ENCODE results near the gene HNRNPK. TPM values are rescaled to one million over a fixed set of nuclear protein-coding genes. Genes with fewer than 3 reads are reported as not detected.

HNRNPK gene
- total RNA-seq, 1 donor = 514 TPM

GRCh38 chr9:83920927-83921707 is 58.9 kb downstream of the HNRNPK start, which contains the start of gene KIF27:
KIF27 (minus strand) TSS chr9:83921432; CDS start chr9:83915591, 5,841 bp downstream.
- peak; percentile 99 for DNase-seq (ENCODE audit: insufficient read length, low spot score, missing footprints)
- H3K36me3 ChIP-seq (ENCODE audit: insufficient read depth, low read length) = no peaks in the 10 kb centered on the region
- peak within 1 kb of the TSS; percentile 82 for H3K4me3 ChIP-seq (ENCODE audit: insufficient read depth, low read length)
- peak within 1 kb of the TSS; percentile 75 for H3K27ac ChIP-seq (ENCODE audit: low read depth, low read length)
- H3K79me2 ChIP-seq (ENCODE audit: insufficient read depth, low read length) = no peaks in the 10 kb centered on the region
- H3K9me3 ChIP-seq (ENCODE audit: low read depth, low read length) = no peaks in the 10 kb centered on the region
- H4K20me1 ChIP-seq (ENCODE audit: insufficient read depth, low read length) = no peaks in the 10 kb centered on the region
- H3K4me1 ChIP-seq (ENCODE audit: insufficient read depth, low read length) = peaks cover 12% of the 10 kb centered on the region
- TF ChIP-seq CTCF (IDR thresholded peaks at IDR 0.05; ENCODE audit: extremely low read depth, low read depth, low read length) = peak; percentile 20
- H3K4me2 ChIP-seq (ENCODE audit: insufficient read depth, low read length) = peak within 1 kb of the TSS; percentile 92
- peak within 1 kb of the TSS; percentile 94 for H2AFZ ChIP-seq (ENCODE audit: low read length)
- no peaks in the 10 kb centered on the region for H3K27me3 ChIP-seq (ENCODE audit: insufficient read depth, low read length)

- peak overlapping the region; percentile 90 for H3K4me2 ChIP-seq (ENCODE audit: insufficient read depth, low read length)
- peak overlapping the region; percentile 82 for H3K4me3 ChIP-seq (ENCODE audit: insufficient read depth, low read length)
- TF ChIP-seq CTCF (IDR thresholded peaks at IDR 0.05; ENCODE audit: extremely low read depth, low read depth, low read length) = peak; percentile 38
- peak overlapping the region; percentile 94 for H2AFZ ChIP-seq (ENCODE audit: low read length)
- H3K79me2 ChIP-seq (ENCODE audit: insufficient read depth, low read length) = no peaks in the 10 kb centered on the region
- no peaks in the 10 kb centered on the region for H3K9me3 ChIP-seq (ENCODE audit: low read depth, low read length)
- no peaks in the 10 kb centered on the region for H3K36me3 ChIP-seq (ENCODE audit: insufficient read depth, low read length)
- DNase-seq (ENCODE audit: insufficient read length, low spot score, missing footprints) = no peak
- peaks cover 12% of the 10 kb centered on the region for H3K4me1 ChIP-seq (ENCODE audit: insufficient read depth, low read length)
- peak overlapping the region; percentile 65 for H3K27ac ChIP-seq (ENCODE audit: low read depth, low read length)
- no peaks in the 10 kb centered on the region for H4K20me1 ChIP-seq (ENCODE audit: insufficient read depth, low read length)
- H3K27me3 ChIP-seq (ENCODE audit: insufficient read depth, low read length) = no peaks in the 10 kb centered on the region
Measured at GRCh38 chr9:83920469-83920926, 59.5 kb downstream of the HNRNPK start.

- Histone ChIP-seq H3K27ac (ENCODE audit: low read depth, low read length) (no peak overlapping the region), H3K36me3 (ENCODE audit: insufficient read depth, low read length) (no peaks in the 10 kb centered on the region), H3K4me2 (ENCODE audit: insufficient read depth, low read length) (no peak overlapping the region), H2AFZ (ENCODE audit: low read length) (no peak overlapping the region), H3K4me3 (ENCODE audit: insufficient read depth, low read length) (no peak overlapping the region), H3K27me3 (ENCODE audit: insufficient read depth, low read length) (no peaks in the 10 kb centered on the region), H3K4me1 (ENCODE audit: insufficient read depth, low read length) (peaks cover 12% of the 10 kb centered on the region), H3K9me3 (ENCODE audit: low read depth, low read length) (no peaks in the 10 kb centered on the region), H3K79me2 (ENCODE audit: insufficient read depth, low read length) (no peaks in the 10 kb centered on the region), H4K20me1 (ENCODE audit: insufficient read depth, low read length) (no peaks in the 10 kb centered on the region)
- DNase-seq (ENCODE audit: insufficient read length, low spot score, missing footprints) = no peak
- no peak for TF ChIP-seq CTCF (IDR thresholded peaks at IDR 0.05; ENCODE audit: extremely low read depth, low read depth, low read length)
Measured at GRCh38 chr9:83919111-83919510, 60.9 kb downstream of the HNRNPK start.

Small RNA genes lying within 50 kb of the gene (small RNA-seq; reads per million reads assigned to genes)
- not detected for gene RF00019

Other genes with a start within 250 kb of the HNRNPK start
- gene GKAP1, start 162.4 kb downstream of the HNRNPK start, total RNA-seq = 1.1 and 1.5 TPM in 2 replicates
- gene KIF27, start 58.8 kb downstream of the HNRNPK start, total RNA-seq = 6.2 TPM in 2 replicates
- 6.2 and 8.0 TPM in 2 replicates for gene RMI1, start 590 bp upstream of the HNRNPK start, total RNA-seq

Data from osteoblast (primary cell).